Activated CD4-positive, alpha-beta T cell treated with anti-CD3 and anti-CD28 coated beads, Interleukin-2, amount 50 U/mL, for 1 hour (primary cell): ENCODE data around the gene MBD5.

ENCODE experiments used
- DNase-seq: peaks from one replicate; pipeline ENCODE4 v3.0.0-alpha.2; 2020

MBD5 gene

DNA sequence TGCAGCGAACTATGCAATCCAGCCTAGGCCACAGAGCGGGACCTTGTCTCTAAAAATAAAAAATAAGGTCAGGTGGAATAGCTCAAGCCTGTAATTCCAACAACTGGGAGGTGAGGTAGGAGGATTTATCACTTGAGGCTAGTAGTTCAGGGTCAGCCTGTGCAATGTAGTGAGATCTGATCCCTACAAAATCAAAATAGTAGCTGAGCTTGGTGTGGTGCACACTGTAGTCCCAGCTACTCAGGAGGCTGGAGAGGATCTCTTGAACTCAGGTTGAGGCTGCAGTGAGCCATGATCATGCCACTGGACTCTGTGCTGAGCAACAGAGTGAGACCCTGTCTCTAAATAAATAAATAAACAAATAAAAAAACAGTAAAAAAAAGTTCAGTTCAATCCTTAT, 5.7 kb downstream of the MBD5 start:
- no peak for DNase-seq

DNA sequence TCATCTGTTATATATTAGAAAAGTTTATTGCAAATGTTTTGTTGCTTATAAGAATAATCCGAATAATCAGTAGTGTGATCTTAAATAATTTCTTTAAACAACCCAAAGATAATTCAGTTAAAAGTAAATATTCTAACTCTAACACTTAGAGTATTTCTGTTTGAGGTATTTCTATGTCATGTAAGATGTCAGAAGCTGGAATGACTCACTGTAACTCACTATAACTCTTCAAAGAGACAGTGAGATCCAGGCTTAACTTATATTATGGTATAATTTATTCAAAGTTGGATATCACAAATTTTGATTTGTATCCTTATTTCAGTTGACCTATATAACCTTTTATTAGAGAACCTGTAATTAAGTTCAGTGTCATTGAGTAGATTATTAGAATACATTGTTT, 6.9 kb downstream of the MBD5 start:
- DNase-seq, result no peak

DNA sequence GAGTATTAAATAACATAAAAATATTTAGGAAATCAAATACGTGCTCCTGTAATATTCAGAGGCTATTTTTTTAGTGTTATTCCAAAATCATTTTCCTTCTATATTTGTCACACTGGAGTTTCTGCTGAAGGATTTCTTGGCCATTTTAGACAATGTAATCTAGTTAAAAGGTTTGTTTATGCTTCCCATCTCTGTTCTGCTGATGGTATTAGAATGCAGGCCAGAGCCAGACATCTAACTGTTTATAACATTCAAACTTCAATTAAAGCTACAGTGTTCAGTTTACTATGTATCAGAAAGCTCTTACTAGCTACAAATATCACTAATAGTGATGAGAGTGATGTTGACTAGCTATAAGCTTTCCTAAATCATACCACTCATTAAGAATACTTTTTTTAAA, 7.9 kb downstream of the MBD5 start:
- no peak for DNase-seq

DNA sequence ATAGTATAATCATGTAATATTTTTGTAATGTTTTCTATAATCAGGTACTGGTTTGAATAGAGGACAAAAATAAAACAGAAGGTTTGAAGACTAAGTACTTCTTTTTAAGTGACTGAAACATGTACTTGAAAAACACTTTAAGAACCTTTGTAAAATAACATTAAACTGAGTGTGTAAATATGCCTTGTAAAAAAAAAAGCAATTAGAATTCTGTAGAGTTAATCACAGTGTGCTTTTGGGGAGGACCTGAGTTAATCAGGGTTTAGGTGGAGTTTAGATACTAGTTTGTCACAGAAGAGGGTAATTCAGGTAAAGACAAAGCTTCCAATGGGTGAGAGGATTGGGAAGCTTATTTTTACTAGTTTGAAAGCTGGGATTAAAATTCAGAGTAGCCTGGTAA, 10.3 kb downstream of the MBD5 start:
- DNase-seq, result no peak

DNA sequence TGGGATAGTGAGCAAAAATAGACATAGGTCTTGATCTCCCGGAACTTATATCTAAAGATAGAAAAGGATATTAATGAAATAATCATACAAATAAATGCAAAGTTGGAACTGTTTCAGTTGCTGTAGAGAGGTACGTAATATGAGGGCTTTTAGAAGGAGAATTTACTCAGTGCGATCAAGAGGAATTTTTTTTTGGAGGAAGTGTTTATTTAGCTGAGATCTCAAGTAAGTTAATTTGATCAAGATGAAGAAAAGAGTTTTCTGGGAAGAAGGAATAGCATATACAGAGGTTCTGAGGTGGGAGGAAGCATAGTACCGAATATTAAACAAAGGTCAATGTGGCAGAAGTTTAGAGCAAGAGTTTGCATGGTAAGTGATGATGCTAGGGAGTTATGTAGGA, 11.3 kb downstream of the MBD5 start:
- no peak for DNase-seq

DNA sequence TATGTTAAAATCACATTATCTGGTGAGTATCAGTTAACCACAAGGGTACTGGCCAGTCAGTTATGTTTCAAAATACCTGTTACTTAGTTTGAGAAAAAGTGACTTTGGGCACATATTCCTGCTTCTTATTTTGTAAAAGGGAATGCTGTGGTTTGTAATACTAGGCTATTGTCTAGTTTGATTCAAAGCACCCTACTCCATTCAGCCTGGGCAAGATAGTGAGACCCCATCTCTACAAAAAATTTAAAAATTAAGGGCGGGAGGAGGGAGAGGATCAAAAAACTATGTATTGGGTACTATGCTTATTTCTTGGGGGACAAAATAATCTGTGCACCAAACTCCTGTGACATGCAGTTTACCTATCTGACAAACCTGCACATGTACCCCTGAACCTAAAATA, 18.9 kb downstream of the MBD5 start:
- DNase-seq, result no peak

DNA sequence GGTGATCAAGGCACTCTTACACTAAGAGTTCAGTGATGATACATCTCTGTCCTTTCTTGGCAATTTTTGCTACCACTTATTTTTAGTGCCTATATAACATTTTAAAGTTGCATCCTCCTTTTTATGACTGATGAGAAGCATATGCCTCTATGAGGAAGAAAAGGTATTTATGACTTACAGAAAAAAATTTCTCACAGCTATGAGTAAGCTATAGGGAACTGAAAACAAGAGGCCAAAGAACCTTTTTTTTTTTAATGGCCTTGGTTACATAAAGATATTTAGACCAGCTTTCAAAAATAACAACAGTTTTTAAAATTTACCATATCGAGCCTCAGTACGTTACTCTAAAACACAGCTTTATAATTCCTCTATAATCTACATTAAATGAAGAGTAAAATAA, 21.3 kb downstream of the MBD5 start:
- DNase-seq, result no peak

DNA sequence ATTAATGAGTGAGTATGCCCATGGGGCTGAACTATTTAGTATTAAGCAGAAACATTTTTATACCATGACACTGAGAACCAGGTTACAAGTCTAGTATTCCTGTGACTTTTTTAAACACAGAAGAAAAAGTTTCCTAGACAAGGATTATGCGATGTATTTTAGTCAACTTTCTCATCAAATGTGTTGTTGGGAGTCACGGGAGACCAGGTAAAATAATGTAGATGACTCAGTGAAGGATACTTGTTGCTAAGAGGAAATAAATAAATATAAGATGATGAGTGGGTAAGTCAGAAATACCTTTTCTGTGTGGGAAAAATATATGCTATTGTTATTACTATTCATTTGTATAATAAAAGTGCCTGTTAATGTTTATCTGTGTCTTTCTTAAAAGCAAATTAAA, 23.4 kb downstream of the MBD5 start:
- DNase-seq, result no peak

DNA sequence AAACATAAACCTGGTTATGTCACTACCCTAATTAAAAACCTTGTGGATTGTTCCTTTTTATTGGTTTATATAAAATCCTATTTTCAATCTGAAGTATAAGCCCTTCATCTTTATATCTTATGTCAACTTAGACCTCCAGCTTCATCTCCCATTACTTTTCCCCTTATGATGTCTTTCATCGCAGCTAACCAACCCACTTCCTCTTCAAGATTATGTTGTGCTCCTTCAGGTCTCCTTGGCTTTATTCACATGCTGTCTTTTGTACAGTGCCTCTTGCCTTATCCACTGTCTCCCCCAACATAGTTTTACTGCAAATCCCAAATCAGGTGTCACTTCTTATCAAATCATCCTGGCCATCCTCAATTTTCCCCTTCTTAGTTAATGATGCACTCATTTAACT, 25.9 kb downstream of the MBD5 start:
- DNase-seq, result no peak

DNA sequence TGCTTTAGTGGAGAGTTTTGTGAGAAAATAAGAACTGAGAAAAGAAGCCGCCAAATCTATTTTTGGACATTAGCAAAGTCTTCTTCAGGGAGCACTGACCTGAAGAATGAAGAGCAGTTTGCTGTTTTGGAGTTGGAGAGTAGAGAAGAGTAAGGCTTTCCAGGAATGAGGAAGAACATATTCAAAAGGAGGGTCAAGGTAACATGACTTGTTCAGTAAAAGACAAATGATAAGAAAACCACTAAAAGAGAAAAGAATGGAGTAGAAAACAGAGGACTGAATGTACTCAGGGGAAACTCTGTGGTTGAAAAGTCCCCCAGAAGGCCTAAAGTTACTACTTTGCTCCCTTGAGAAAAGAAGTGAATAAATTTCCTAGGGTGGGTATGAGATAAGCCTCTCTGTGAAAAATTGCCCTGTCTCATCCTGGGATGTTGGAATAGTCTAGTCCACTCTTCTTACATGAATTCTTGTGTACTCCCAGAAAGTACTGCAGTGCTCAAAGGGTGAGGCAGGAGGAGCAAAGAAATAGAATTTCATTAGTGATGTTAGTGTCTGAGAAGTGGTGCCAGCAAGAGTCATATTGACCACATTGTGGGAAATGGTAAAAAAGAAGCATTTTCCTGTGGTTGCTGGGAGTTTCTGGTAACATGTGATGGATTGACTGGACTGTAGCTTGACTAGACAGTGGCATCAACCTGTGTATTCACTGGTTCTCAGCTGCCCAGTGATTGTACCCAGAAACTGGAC, 27.8 kb downstream of the MBD5 start:
- DNase-seq, result no peak

DNA sequence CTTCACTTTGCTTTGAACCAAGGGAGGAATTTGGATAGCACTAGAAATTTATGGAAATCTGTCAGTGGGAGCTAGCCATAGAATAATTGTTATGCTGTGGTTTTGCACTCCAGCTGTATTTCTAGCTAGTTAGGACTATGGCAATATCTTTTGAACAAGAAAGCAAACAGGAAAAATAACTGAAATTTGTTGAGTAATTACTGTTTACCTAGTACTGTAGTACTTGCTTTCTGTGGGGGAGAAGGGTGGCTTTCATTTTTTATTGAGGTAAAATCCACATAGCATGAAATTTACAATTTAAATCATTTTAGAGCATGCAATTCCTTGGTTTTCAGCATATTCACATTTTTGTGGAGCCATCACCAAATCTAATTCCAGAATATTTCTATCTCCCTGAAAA, 28.4 kb downstream of the MBD5 start:
- DNase-seq, result no peak

DNA sequence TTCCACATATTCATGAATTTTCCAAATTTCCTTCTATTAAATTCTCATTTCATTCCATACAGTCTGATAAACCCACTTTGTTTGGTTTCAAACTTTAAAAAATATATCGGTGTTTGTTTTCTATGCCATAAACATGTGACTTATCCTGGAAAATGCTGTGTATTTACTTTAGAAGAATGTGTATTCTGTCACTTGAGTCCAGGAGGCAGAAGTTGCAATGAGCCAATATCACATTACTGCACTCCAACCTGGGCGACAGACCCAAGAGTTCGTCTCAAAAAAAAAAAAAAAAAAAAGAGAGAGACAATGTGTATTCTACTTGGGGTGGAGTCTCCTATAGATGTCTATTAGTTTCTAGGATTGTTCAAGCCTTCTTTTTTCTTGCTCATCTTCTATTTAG, 31.8 kb downstream of the MBD5 start:
- DNase-seq, result no peak

DNA sequence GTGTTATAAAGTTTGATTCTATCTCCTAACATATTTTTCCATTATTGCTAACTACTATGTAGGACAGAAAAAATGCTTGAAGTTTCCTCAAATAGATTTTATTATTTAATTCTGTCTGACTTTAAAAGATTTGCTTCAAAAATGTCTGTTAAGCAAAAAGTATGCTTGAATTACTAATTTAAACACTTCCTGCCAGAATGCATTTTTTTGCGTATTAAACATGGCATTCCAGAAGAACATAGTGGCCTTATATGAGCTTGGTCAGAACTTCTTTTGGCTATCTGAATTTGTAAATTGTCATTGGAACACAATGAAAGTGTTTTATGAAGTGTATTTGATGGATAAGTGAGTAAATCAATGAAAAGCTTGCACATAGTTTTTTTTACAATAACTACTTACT, 37.8 kb downstream of the MBD5 start:
- no peak for DNase-seq

DNA sequence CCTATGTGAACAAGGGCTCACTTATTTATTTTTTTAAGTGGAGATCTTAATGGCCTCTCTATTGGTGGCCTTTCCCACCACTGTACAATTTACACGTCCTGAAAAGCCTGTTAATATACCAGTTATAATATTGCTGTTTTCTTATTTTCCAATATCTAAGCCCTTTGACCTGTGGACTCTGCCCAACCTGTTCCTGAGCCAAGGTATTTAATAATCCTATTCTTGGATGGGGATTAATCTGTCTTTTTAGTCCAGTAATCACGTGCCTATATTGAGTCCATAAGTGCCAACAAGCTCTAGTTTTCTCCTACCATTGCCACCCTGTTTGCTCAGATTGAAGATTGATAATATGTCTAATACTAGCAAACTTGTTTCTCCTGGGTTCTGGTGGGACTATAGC, 42.7 kb downstream of the MBD5 start:
- DNase-seq, result no peak

DNA sequence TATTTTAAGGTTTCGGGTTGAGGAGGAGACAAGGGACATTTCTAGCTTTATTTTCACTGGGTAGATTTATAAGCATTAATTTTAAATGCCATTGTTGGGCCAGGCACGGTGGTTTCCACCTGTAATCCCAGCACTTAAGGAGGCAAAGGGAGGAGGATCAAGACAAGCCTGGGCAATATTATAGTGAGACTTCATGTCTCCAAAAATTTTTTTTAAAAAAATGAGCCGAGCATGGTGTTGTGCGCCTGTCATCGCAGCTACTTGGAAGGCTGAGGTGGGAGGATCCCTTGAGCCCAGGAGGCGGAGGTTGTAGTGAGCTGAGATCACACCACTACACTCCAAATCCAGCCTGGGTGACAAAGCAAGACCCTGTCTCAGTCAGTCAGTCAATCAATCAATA, 45.0 kb downstream of the MBD5 start:
- no peak for DNase-seq

DNA sequence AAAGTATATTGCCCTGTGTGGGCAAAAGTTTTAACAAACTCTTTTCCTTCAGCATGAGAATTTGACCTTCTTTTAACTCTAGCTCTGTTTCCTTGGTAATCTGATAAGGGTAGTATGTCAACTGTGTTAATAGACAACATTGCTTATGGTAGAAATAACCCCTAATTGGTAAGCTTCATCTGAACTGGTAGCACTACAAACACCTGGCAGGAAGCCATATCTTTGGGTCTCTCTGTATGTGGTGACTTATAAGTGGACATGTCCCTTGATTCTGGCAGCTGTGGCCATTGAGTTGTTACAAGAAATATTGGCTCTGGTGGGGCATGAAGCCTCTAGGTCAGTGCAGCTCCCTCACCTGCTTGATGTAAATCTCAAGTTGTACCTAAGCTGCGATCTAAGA, 46.9 kb downstream of the MBD5 start:
- no peak for DNase-seq

DNA sequence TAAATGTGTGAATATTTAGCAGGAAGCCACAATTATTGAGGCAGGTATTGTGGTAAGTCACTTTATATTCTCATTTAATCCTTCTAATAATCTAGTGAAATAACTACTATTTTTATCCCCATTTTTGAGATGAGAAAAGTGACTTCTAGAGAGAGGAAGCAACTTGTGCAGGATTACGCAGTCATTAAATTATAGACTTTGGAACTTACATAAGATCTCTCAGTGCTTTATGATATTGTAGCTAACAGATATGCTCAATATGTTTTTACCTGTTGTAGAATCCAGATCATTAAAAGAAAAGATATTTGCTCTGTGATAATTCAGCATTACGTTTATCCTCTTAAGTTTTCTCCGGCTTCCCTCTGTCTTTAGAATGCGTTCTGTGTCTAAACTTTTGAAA, 50.5 kb downstream of the MBD5 start:
- no peak for DNase-seq

DNA sequence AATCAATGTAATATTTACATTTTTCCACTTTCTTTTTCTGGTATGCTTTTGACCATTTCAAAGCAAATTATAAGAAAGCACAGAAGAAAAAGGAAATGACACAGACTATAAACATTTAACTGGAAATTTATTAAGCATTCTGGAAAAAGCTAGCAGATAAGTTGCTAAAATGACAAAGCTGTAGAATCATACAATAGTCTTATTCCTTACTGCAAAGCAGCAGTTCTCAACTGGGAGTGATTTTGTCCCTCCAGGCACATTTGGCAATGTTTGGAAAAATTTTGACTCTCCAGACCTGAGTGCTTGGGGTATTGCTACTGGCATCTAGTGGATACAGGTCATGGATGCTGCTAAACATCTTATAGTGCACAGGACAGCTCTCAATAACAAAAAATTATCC, 75.1 kb downstream of the MBD5 start:
- DNase-seq, result no peak

DNA sequence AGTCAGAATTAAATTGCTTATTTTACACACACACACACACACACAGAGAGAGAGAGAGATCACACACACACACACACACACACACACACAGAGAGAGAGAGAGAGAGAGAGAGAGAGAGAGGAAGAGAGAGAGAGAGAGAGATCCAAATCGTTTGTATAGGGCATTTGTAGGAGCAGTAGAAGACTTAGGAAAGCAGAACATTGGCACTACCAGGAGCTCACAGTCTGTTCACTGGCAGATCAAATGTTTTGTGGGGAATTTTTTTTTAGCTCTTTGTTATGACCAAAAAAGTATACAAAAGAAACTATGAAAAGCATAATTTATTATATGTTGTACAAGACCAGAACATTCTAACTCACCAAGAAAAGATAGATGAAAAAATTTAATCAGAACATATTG, 81.8 kb downstream of the MBD5 start:
- no peak for DNase-seq

DNA sequence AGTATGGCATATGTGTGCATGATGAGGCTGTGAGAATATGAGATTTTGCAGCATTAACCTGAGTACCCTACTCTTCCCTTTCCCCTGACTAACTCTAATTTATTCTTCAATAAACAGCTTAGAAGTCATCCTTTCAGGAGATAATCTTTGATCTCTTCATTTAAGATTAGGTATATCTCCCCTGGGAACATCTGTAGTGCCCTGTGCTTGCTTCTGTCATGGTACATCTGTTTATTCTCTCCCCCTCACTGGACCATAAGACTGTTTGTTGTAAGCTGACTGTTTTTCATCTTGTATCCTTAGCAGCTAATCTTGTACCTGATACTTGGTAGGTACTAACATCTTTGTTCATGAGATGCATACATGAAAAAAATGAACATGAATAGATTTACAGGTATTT, 83.1 kb downstream of the MBD5 start:
- DNase-seq, result no peak

DNA sequence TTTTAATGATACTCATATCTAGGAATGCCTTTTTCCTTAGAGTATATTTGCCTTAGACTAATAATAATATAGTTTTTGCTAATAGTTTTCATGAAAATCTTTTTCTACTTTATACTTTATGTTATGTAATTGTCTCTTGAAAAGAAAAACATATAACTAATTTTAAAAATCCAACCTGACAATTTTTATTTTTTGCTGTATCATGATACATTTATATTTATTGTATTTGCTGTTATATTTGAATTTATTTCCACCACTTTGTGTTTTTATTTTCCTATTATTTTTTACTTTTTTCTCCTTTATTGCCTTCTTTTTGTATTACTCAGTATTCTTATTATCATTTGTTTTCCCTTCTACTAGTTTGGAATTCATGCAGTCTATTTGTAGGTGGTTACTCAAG, 85.4 kb downstream of the MBD5 start:
- DNase-seq, result no peak

DNA sequence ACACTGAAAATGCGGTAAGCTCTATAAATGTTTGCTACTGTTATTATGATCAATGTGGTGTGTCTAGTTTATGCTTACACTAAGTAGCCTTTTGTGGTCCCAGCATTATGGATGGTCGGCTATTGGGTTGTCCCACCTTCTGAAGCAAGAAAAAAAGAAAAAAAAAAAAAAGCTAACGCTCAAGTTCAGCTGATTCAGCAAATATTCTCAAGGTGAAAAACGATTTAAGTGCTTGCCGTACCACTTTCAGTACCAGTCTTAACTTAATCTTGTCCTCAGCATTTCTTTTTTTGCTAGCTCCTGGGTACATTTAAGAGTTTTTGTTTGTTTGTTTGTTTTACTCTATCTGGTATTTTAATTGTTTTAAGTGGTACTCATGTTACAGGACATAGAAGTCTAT, 87.5 kb downstream of the MBD5 start:
- DNase-seq, result no peak

DNA sequence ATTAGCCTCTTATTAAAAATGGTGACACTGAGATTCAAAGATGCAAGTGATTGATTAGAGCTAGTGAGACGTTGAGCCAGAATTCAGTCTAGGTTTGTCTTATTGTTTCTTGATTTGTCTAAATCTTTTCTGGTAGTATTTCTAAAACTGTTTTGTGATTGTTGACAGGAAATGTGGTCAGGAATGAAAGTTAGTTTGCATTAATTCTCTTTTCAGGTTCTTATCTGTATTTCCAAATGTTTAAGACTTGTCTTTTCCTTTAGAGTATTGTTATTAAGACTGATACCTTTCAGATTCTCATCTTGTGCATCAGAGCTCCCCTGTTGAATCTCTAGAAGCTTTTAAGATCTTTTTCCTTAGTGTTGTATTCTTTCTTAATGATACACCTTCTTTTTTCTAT, 89.3 kb downstream of the MBD5 start:
- no peak for DNase-seq

DNA sequence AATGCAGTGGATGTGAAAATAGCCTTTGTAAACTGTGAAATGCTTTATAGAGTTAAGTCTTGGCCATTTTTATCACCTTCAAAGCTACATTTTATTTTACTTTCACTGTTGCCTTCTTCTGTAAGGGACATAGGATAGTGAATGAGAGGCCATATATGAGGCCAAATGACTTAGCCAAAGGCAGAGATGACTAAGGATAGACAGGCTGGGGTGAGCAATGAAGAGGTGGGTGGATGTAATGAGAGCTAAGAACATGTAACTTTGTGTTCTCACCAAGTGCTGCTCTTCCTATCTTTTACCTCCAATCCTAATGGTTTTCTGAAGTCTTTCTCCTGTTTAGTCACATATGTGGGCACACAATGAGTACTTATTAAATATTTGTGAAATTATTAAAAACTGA, 101.9 kb downstream of the MBD5 start:
- no peak for DNase-seq

DNA sequence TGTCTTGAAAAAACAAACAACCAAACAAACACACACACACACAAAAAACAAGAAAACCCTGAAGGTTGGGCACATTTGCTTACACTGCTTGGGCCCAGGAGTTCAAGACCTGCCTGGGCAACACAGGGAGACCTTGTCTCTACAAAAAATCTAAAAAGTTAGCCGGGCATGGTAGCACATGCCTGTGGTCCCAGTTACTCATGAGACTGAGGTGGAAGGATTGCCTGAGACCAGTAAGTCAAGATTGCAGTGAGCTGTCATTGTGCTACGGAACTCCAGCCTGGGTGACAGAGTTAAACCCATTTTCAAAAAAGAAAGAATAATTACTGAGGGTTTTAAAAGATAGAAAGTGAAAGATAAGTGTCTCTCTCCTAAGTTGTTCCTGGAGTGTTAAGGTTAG, 103.4 kb downstream of the MBD5 start:
- no peak for DNase-seq

DNA sequence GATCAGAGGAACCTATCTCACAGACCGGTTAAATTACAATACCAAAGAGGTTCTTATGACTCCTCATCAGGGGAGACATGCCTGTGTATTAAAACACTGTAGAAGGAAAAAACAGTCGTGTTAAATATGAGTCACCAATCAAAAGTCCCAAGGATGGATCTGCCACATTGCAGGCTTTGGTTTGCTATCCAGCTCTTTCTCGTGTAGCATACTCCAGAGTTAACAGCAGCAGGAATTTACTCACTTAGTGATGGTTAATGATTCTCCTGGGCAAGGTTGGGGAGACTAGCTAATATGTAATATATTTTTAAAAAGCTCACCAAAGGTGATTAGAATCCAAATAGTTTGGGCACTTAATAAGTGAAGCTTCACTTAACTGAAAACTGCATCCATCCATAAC, 109.7 kb downstream of the MBD5 start:
- DNase-seq, result no peak
